Measurements from ENCODE around the gene BACH2. TPM values are rescaled to one million over a fixed set of nuclear protein-coding genes. Genes with fewer than 3 reads are reported as not detected.

The BACH2 gene
- total RNA-seq, 2 donors from 2014 or later = 5.2 to 5.7 TPM

DNA sequence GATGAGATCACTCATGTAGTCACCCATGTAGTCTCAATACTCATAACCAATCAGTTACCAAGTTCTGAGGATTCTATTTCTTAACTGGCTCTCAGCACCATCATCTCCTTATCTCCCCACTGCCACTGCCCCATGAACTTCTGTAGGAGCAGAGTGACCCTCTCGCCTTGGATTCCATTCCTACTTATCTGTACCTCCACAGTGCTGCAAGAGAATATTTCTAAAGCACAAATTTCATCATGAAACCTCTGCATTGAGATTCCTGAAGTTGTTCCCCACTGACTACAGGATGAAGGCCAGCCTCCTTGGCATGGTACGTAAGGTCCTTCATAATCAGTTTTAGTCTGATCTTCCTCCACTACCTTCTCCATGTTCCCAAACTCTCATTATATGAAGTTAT is 34.8 kb downstream of the BACH2 start:
- TF ChIP-seq POLR2A (IDR thresholded peaks at IDR 0.05) (no peak), POLR2AphosphoS5 (IDR thresholded peaks at IDR 0.05) (no peak)
- TF ChIP-seq, protein P1, sequence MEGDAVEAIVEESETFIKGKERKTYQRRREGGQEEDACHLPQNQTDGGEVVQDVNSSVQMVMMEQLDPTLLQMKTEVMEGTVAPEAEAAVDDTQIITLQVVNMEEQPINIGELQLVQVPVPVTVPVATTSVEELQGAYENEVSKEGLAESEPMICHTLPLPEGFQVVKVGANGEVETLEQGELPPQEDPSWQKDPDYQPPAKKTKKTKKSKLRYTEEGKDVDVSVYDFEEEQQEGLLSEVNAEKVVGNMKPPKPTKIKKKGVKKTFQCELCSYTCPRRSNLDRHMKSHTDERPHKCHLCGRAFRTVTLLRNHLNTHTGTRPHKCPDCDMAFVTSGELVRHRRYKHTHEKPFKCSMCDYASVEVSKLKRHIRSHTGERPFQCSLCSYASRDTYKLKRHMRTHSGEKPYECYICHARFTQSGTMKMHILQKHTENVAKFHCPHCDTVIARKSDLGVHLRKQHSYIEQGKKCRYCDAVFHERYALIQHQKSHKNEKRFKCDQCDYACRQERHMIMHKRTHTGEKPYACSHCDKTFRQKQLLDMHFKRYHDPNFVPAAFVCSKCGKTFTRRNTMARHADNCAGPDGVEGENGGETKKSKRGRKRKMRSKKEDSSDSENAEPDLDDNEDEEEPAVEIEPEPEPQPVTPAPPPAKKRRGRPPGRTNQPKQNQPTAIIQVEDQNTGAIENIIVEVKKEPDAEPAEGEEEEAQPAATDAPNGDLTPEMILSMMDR (IDR thresholded peaks at IDR 0.05) = no peak
- no peaks in the 10 kb centered on the region for H3K4me1 ChIP-seq (replicated peaks)
- no peaks in the 10 kb centered on the region for H3K27me3 ChIP-seq (replicated peaks; ENCODE audit: insufficient read depth)
- DNase-seq (ENCODE audit: low spot score) = no peak
- 100% methylated on average over 2 of the region's 2 CpGs for WGBS
- H3K4me3 ChIP-seq = no peak overlapping the region
- H3K27ac ChIP-seq = no peak overlapping the region
- intact Hi-C loops (cut with DNase I) = no loop called here
- H3K9me3 ChIP-seq = no peaks in the 10 kb centered on the region
- no peaks in the 10 kb centered on the region for H3K36me3 ChIP-seq

DNA sequence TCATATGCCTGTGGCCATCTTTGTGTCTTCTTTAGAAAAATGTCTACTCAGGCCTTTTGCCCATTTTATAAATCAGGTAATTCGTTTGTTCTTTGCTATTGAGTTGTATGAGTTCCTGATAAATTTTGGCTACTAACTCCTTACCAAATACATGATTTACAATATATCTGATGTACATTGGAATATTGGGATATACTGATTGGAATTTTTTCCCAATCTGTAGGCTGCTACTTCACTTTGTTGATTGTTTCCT is 39.2 kb downstream of the BACH2 start:
- no peak for TF ChIP-seq POLR2AphosphoS5 (IDR thresholded peaks at IDR 0.05)
- no peak for TF ChIP-seq POLR2A (IDR thresholded peaks at IDR 0.05)
- TF ChIP-seq, protein P1 (IDR thresholded peaks at IDR 0.05) = no peak
- no peak for DNase-seq (ENCODE audit: low spot score)
- WGBS = 95% methylated on average over 1 of the region's 1 CpG
- no peaks in the 10 kb centered on the region for H3K36me3 ChIP-seq
- intact Hi-C loops (cut with DNase I) = no loop called here
- H3K27ac ChIP-seq = no peak overlapping the region
- H3K9me3 ChIP-seq = no peaks in the 10 kb centered on the region
- no peaks in the 10 kb centered on the region for H3K27me3 ChIP-seq (replicated peaks; ENCODE audit: insufficient read depth)
- no peak overlapping the region for H3K4me3 ChIP-seq
- no peaks in the 10 kb centered on the region for H3K4me1 ChIP-seq (replicated peaks)

DNA sequence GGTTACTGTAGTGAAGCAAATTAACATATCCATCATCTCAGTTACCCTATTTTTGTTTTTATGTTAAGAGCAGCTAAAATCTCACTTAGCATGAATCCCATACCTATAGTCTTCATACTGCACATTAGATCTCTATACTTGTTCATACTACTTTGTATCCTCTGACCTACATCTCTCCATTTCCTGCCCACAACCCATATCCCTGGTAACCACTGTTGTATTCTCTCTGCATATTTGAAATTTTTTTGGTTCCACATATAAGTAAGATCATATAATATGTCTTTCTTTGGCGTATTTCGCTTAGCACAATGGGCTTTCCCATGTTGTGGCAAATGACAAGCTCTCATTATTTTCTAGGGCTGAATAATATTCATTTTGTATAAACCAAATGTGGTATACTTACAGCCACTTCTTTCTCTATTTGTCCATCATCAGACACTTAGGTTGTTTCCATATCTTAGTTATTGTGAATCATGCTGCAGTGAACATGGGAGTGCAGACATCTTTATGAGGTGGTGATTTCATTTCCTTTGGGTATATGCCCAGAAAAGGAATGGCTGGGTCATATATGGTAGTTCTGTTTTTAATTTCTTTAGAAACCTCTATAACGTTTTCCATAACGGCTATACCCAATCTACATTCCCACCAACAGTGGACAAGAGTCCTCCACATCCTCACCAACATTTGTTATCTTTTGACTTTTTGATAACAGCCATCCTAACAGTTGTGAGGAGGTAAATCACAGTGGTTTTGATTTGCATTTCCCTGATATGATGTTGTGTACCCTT is 39.8 kb downstream of the BACH2 start:
- WGBS = 78% methylated on average over 4 of the region's 4 CpGs
- TF ChIP-seq POLR2A (IDR thresholded peaks at IDR 0.05) (no peak), POLR2AphosphoS5 (IDR thresholded peaks at IDR 0.05) (no peak)
- TF ChIP-seq, protein P1 (IDR thresholded peaks at IDR 0.05) = no peak
- DNase-seq (ENCODE audit: low spot score) = no peak
- H3K9me3 ChIP-seq = no peaks in the 10 kb centered on the region
- H3K36me3 ChIP-seq = no peaks in the 10 kb centered on the region
- no peaks in the 10 kb centered on the region for H3K4me1 ChIP-seq (replicated peaks)
- intact Hi-C loops (cut with DNase I) = no loop called here
- H3K27me3 ChIP-seq (replicated peaks; ENCODE audit: insufficient read depth) = no peaks in the 10 kb centered on the region
- H3K4me3 ChIP-seq = no peak overlapping the region
- H3K27ac ChIP-seq = no peak overlapping the region

DNA sequence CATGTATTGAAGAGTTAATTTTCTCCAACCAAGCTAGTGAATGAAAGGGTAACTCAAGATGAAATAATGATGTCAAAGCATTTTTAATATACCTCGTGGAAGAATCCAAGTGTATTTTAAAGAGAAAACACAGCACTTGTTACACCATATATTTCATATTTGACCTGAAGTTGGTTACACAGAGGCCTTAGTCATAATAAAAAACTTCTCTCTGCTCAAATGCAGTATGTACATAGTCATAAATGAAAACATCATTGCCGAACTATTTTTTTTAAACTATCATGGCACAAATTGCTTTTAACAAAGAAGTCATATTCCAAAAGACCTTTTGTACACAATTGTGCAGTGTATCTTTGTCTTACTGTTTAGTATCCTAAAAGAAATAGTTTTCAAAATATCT is 43.0 kb downstream of the BACH2 start:
- TF ChIP-seq POLR2A (IDR thresholded peaks at IDR 0.05) (no peak), POLR2AphosphoS5 (IDR thresholded peaks at IDR 0.05) (no peak)
- TF ChIP-seq, protein P1 (IDR thresholded peaks at IDR 0.05) = no peak
- no peaks in the 10 kb centered on the region for H3K4me1 ChIP-seq (replicated peaks)
- no peak overlapping the region for H3K4me3 ChIP-seq
- DNase-seq (ENCODE audit: low spot score) = no peak
- intact Hi-C loops (cut with DNase I) = no loop called here
- 68% methylated on average over 2 of the region's 2 CpGs for WGBS
- H3K36me3 ChIP-seq = no peaks in the 10 kb centered on the region
- H3K9me3 ChIP-seq = no peaks in the 10 kb centered on the region
- H3K27me3 ChIP-seq (replicated peaks; ENCODE audit: insufficient read depth) = no peaks in the 10 kb centered on the region
- H3K27ac ChIP-seq = no peak overlapping the region

DNA sequence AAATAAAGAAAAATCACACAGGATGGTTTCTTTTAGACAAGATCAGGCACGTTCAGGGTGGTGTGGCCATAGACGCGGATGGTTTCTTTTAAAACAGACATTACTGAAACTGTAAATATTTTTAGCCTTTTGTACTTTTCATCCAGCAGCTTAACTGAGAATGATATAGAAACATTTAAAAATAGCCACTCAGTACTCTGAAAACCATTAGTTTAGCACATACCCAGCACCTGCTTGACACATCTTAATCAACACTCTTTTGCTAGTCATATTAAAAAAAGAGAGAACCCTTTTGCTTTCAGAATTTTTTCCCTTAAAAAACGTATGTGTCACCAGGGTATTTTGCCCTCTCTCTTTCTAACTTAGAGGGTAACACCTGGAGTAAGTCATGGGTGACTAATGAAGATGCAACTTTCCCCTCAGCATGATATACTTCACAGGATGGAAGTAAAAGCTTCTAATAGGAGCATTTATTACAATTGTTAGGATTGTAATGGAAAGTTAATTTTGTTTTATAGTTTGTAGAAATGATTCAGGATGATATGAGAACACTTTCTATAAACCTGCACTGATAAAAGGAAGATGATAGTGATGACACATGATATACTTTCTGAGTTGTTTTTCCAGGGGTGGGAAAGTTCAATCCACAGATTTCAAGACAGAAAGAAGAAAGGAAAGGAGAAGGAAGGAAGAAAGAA is 45.2 kb downstream of the BACH2 start:
- Histone ChIP-seq H3K4me1 (replicated peaks) (no peaks in the 10 kb centered on the region), H3K4me3 (no peak overlapping the region), H3K27ac (no peak overlapping the region), H3K9me3 (no peaks in the 10 kb centered on the region), H3K27me3 (replicated peaks; ENCODE audit: insufficient read depth) (no peaks in the 10 kb centered on the region), H3K36me3 (no peaks in the 10 kb centered on the region)
- TF ChIP-seq POLR2A (IDR thresholded peaks at IDR 0.05) (no peak), POLR2AphosphoS5 (IDR thresholded peaks at IDR 0.05) (no peak)
- TF ChIP-seq, protein P1 (IDR thresholded peaks at IDR 0.05) = no peak
- intact Hi-C loops (cut with DNase I) = no loop called here
- WGBS = 41% methylated on average over 4 of the region's 4 CpGs
- DNase-seq (ENCODE audit: low spot score) = no peak
